Mucosa of stomach (tissue), 1 donor: Measurements from ENCODE around the gene FAM110A.
"Not testable (repeated sequence)": the region's sequence is repeated elsewhere in the genome, so short reads cannot be mapped to it uniquely, and the experiment has no call there.

Source experiments
- H3K27me3 ChIP-seq: one replicate; pipeline ENCODE4 v1.7.0; 2013; ENCODE audit warnings: mild to moderate bottlenecking, low read length; ENCODE audit not compliant: control insufficient read depth, insufficient read depth
- H3K36me3 ChIP-seq: one replicate; pipeline ENCODE4 v1.7.0; 2013; ENCODE audit warnings: low read length; ENCODE audit not compliant: control insufficient read depth, insufficient read depth
- H3K4me1 ChIP-seq: one replicate; pipeline ENCODE4 v1.7.0; 2013; ENCODE audit warnings: mild to moderate bottlenecking, low read length; ENCODE audit not compliant: control insufficient read depth, insufficient read depth
- H3K4me3 ChIP-seq: one replicate; pipeline ENCODE4 v1.7.0; 2013; ENCODE audit warnings: low read length
- H3K9ac ChIP-seq: one replicate; pipeline ENCODE4 v1.7.0; 2013; ENCODE audit warnings: mild to moderate bottlenecking, low read length, moderate library complexity
- H3K9me3 ChIP-seq: one replicate; pipeline ENCODE4 v1.7.0; 2013; ENCODE audit warnings: mild to moderate bottlenecking, low read length, moderate library complexity; ENCODE audit not compliant: control insufficient read depth
- donor health status: Pancreatic carcinoma.

Gene FAM110A

DNA sequence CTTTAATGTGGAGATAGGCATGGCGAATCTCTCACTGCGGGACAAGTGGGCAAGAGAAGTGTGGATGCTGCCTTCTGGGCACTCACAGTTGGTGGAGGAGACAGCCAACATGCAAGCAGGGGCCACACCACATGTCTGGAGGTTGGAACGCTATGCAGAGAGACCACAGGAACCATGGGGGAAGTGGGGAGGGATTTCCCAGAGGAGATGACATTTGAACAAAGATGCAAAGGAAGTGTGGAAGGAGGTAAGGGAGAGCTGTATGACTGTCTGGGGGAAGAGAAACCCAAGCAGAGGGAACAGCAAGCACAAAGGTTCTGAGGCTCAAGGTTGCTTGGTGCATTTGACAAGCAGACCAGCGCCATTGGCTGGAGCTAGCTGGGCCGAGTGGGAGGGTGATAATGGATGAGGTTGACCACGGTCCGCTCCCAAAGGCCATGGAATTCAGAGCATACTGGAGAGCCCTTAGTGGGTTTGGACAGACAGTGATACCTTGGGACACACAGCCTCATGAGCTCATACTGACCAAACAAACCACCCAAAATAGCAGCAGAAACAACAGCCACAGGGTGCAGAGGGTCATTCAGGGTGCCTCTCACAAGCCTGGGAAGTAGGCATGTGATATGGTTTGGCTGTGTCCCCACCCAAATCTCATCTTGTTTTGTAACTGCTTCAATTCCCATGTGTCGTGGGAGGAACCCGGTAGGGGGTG lies 7.6 kb upstream of the FAM110A start:
- peaks cover 7% of the 10 kb centered on the region for H3K4me1 ChIP-seq
- H3K4me3 ChIP-seq = no peak overlapping the region
- H3K9me3 ChIP-seq = no peaks in the 10 kb centered on the region
- H3K9ac ChIP-seq = no peak overlapping the region
- H3K27me3 ChIP-seq = no peaks in the 10 kb centered on the region
- no peaks in the 10 kb centered on the region for H3K36me3 ChIP-seq

DNA sequence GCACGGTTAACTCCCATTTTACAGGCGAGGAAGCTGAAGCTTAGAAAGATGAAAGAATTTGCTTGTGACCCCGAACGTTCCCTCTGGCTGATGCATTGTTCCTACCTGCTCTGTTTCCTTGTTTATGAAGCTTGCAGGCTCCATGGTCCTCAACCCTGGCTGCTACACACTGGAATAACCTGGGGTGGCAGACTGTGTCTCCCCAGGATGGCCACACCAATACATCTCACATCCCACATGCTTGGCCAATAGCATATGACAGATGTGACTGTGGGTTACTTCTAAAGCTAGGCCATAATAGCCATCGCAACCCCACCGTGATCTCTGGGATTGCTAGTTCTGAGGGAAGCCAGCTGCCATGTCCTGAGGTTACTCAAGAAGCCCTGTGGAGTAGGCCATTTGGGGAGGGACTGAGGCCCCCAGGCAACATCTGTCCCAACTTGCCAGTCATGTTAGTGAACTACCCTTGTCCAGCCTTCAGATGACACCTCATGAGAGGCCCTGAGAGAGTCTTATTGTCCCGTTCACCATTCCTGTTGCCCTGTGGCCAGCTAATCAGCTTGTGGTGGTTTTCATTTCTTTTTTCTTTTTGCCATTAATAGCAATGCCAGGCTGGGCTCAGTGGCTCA lies 6.7 kb upstream of the FAM110A start:
- Histone ChIP-seq H3K9me3 (no peaks in the 10 kb centered on the region), H3K9ac (no peak overlapping the region), H3K4me3 (no peak overlapping the region), H3K4me1 (peaks cover 7% of the 10 kb centered on the region), H3K27me3 (no peaks in the 10 kb centered on the region), H3K36me3 (no peaks in the 10 kb centered on the region)

DNA sequence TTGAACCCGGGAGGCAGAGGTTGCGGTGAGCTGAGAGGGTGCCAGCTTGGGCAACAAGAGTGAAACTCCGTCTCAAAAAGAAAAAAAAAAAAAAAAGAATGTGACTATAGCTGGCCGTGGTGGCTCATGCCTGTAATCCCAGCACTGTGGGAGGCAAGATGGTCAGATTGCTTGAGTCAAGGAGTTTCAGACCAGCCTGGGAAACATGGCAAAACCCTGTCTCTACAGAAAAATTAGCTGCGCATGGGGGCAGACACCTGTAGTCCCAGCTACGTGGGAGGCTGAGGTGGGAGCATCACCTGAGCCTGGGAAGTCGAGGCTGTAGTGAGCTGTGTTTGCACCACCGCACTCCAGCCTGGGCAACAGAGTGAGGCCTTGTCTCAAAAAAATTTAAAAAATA lies 5.5 kb upstream of the FAM110A start:
- not testable (repeated sequence) for H3K9me3 ChIP-seq, H3K36me3 ChIP-seq, H3K27me3 ChIP-seq, H3K4me1 ChIP-seq, H3K4me3 ChIP-seq, H3K9ac ChIP-seq

DNA sequence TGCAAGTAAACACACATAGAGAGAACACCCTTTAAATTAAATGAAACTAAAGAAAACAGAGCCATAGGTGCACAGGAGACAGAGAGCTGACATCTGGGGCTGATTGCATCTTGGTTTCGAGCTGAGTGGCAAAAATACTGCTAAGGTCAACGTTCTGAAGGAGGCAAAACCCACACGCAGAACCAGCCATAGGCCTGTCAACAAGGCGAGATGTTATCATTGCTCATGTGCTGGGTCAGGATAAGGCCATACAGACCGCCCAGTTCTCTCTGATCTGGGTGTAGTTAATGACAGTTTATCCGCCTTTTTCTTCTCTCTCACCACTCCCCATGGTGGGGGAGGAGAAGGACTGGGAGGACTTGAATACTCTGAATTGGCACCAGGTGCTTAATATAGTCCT lies 4.5 kb upstream of the FAM110A start:
- Histone ChIP-seq H3K9ac (no peak overlapping the region), H3K4me1 (no peaks in the 10 kb centered on the region), H3K36me3 (no peaks in the 10 kb centered on the region), H3K4me3 (no peak overlapping the region), H3K9me3 (no peaks in the 10 kb centered on the region), H3K27me3 (no peaks in the 10 kb centered on the region)

DNA sequence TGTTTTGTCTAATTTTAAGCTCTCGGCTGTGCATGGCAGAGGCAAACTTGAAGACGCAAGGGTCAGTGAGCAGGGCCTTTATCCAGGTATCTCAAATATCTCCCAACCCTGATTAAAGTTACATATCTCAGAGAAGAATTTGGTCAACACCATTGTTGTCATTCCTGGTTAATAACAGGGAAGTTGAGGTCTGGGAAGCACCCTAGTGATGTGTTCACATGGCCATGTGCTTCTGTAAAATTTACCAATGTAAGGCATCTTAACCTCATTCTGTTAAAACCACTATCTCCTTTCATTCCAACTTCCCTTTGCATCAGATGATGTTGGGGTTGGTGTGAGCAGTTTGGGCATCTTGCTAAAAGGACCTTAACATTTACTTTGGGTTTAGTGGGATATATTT lies 4.0 kb upstream of the FAM110A start:
- H3K4me1 ChIP-seq = peaks cover 5% of the 10 kb centered on the region
- no peaks in the 10 kb centered on the region for H3K9me3 ChIP-seq
- no peak overlapping the region for H3K9ac ChIP-seq
- H3K4me3 ChIP-seq = no peak overlapping the region
- no peaks in the 10 kb centered on the region for H3K27me3 ChIP-seq
- no peaks in the 10 kb centered on the region for H3K36me3 ChIP-seq

DNA sequence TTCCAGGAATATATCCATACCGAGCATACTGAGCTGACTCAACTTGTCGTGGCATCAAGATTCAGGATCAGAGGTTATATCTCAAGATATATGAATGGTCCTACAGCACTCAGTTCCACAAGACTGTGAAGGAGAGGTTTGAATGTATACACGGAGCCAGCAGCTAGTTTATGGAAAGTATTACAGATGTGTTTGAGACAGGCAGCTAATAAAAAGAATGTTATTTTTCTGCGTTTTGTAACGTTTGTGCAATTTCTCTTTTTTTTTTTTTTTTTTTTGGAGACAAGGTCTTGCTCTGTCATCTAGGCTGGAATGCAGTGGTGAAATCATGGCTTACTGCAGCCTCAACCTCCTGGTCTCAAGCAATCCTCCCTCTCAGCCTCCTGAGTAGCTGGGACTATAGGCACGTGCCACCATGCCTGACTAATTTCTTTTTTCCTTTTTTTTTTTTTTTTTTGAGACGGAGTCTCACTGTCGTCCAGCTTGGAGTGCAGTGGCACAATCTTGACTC lies 3.4 kb upstream of the FAM110A start:
- Histone ChIP-seq H3K4me3 (no peak overlapping the region), H3K27me3 (no peaks in the 10 kb centered on the region)

DNA sequence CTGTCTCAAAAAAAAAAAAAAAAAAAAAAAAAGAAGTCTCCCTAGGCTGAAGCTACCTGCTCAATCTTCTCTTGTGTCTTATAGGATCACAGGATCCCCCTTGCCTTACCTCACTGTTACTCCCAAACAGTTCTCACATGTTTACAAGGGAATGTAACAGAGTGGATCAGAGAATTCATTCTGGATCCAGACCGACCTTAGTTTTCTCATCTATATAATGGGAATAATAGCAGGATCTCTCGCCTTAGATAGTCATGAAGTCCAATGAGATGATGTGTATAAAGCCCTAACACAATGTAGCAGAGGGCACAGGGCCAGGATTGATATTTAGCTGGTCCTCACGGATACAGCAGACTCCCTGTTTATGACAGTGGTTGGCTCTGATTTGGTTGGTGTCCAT lies 2.3 kb upstream of the FAM110A start:
- peaks cover 7% of the 10 kb centered on the region for H3K4me1 ChIP-seq
- H3K27me3 ChIP-seq = no peaks in the 10 kb centered on the region
- H3K4me3 ChIP-seq = no peak overlapping the region
- no peaks in the 10 kb centered on the region for H3K36me3 ChIP-seq
- H3K9me3 ChIP-seq = no peaks in the 10 kb centered on the region
- no peak overlapping the region for H3K9ac ChIP-seq

More for the DNA sequence above, 3.4 kb upstream of the FAM110A start:
- no peaks in the 10 kb centered on the region for H3K36me3 ChIP-seq
- peaks cover 7% of the 10 kb centered on the region for H3K4me1 ChIP-seq
- H3K9ac ChIP-seq = no peak overlapping the region
- no peaks in the 10 kb centered on the region for H3K9me3 ChIP-seq

DNA sequence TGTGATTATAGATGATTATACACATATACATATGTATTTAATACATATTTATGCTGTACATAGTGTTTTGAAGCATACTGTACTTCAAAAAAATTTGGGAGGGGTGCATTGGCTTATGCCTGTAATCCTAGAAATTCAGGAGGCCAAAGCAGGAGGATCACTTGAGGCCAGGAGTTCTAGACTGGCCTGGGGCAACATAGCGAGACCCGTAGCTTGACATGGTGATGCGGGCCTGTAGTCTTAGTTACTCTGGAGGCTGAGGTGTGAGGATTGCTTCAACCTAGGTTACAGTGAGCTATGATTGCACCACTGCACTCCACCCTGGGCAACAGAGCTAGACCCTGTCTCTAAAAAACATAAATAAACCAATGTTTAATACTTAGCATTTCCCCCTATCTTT lies 1.6 kb upstream of the FAM110A start:
- Histone ChIP-seq H3K4me1 (peaks cover 7% of the 10 kb centered on the region), H3K36me3 (no peaks in the 10 kb centered on the region), H3K4me3 (no peak overlapping the region), H3K9ac (no peak overlapping the region), H3K9me3 (no peaks in the 10 kb centered on the region), H3K27me3 (no peaks in the 10 kb centered on the region)

DNA sequence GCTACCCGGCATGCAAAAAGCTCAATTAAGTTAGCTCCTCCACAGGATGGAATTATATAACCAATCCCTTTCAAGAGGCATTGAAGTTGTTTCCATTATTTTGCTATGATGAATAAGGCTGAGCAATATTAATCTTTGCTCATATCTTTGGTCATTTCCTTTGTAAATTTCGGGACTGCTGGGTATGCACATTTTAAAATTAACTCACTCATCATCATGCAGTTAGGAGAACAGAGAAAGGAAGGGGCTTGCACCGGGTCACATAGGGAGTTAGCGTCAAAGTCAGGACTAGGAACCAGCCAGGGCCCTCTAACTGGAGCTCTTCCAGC lies 430 bp upstream of the FAM110A start:
- Histone ChIP-seq H3K27me3 (no peaks in the 10 kb centered on the region), H3K9me3 (no peaks in the 10 kb centered on the region), H3K36me3 (no peaks in the 10 kb centered on the region), H3K4me1 (peaks cover 7% of the 10 kb centered on the region), H3K4me3 (no peak overlapping the region), H3K9ac (peak overlapping the region; percentile 45)

DNA sequence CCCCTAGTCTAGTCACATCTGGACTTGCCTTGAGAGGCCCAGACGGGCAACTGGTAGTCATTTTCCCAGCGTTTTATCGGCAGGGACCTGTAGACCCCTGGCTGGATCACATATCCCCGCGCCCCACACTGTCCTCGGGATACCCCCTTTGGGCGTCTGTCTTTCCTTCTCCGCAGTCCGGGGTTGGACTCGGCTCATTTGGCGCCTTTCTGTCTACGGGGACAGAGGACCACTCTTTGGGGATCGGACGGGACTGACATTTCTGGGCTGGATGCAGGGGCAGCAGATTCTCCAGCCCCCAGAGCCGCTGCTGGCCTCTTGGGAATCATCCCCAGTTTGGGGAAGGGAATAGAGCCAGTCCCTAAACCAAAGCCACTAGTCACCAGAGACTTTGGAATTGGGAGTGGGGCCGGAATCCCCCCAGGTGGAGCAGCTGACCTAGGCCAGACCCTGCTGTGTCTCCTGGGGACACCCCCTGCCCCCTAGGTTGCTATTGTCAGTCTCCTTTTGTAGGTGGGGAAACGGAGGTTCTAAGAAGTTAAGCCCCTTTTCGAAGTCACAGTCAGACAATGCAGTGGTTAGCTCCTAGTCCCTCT lies 734 bp downstream of the FAM110A start:
- Histone ChIP-seq H3K4me3 (peak overlapping the region; percentile 16), H3K36me3 (no peaks in the 10 kb centered on the region), H3K4me1 (peaks cover 7% of the 10 kb centered on the region), H3K9me3 (no peaks in the 10 kb centered on the region), H3K9ac (peak overlapping the region; percentile 86), H3K27me3 (no peaks in the 10 kb centered on the region)

DNA sequence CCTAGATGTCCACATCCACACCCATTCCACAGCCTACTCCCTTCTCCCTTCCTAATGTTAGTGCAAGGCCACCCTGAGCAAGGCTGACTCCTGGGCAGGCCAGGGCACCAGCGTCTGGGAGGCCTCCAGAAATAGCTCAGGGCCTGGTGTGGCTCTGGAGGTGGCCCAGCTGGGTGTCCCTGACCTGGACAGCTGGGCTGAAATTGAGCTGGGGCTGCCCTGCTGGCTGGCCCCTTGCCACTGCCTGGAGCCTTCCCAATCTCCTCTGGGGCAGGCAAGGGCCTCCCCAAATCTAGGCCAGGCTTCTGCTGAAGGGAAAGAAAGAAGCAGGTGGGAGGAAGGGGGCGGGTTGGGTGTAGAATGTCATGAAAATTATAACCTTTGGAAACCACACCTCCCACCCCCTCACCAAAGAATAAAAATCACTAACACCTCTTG lies 2.1 kb downstream of the FAM110A start:
- no peaks in the 10 kb centered on the region for H3K27me3 ChIP-seq
- H3K9ac ChIP-seq = no peak overlapping the region
- H3K4me3 ChIP-seq = no peak overlapping the region
- H3K36me3 ChIP-seq = no peaks in the 10 kb centered on the region
- H3K4me1 ChIP-seq = peaks cover 7% of the 10 kb centered on the region
- no peaks in the 10 kb centered on the region for H3K9me3 ChIP-seq

DNA sequence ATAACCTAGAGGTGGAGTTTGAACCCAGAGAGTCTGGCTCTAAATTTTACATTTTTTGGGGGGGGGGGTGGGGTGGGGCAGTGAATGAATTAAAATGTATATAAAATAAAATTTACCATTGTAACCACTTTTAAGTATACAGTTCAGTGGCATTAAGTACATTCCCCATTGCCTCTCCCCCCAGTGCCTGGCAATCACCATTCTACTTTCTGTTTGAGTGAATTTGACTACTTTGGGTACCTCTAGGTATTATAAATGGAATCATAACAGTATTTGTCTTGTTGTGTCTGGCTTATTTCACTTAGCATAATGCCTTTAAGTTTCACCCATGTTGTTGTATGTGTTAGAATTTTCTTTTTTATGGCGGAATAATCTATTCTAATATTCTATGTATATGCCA lies 2.7 kb downstream of the FAM110A start:
- Histone ChIP-seq H3K4me1 (peaks cover 7% of the 10 kb centered on the region), H3K9ac (no peak overlapping the region), H3K9me3 (no peaks in the 10 kb centered on the region), H3K4me3 (no peak overlapping the region), H3K36me3 (no peaks in the 10 kb centered on the region), H3K27me3 (no peaks in the 10 kb centered on the region)
